Tibial artery (tissue), 4 donors: Measurements from ENCODE around the gene WNT9B.
A peak's percentile ranks its signal among the peaks of the same experiment; 100 is the strongest.

Experiments used
- DNase-seq, 2 donors: peaks; one replicate each; pipeline ENCODE4 v3.0.0-alpha.2; 2019
- H3K27ac ChIP-seq, 2 donors: fragments of 200-600 bp; sonication (generic) in 1 of 2; 1 replicate in 1 of 2; 2 replicates in 1 of 2; pipeline ENCODE4 v1.5.1; 2018 to 2019; ENCODE audit warnings: mild to moderate bottlenecking in 1 of 2
- H3K27me3 ChIP-seq, 2 donors: fragments of 200-600 bp; sonication (generic) in 1 of 2; one replicate each; pipeline versions ENCODE4 v1.5.1 to v1.6.0; 2016 to 2019
- H3K36me3 ChIP-seq, 3 donors: fragments of 200-600 bp; sonication (generic) in 2 of 3; one replicate each; pipeline ENCODE4 v1.5.1; 2016 to 2019; ENCODE audit warnings: mild to moderate bottlenecking in 2 of 3
- H3K4me1 ChIP-seq, 4 donors: fragments of 200-600 bp; sonication (generic) in 2 of 4; 1 replicate in 3 of 4; 2 replicates in 1 of 4; pipeline ENCODE4 v1.5.1; 2016 to 2019
- H3K4me3 ChIP-seq, 2 donors: fragments of 200-600 bp; sonication (generic) in 1 of 2; 1 replicate in 1 of 2; 2 replicates in 1 of 2; pipeline ENCODE4 v1.5.1; 2018 to 2019; ENCODE audit warnings: mild to moderate bottlenecking in 2 of 2
- H3K9me3 ChIP-seq, 3 donors: fragments of 200-600 bp; sonication (generic) in 1 of 3; one replicate each; pipeline ENCODE4 v1.5.1; 2016 to 2019
- CTCF ChIP-seq, 2 experiments: fragments of 200-600 bp in 1 of 2; fragments of 450-650 bp in 1 of 2; IDR thresholded peaks; one replicate each; pipeline ENCODE4 v1.5.1; 2017 to 2019; ENCODE audit warnings: antibody characterized with exemption in 2 of 2, mild to moderate bottlenecking in 1 of 2, moderate library complexity in 1 of 2
- intact Hi-C: fragments of 100-400 bp; cut with DNase I; formaldehyde crosslinking; loops from one replicate; pipeline ENCODE4 v1.15.0; 2023; ENCODE audit warnings: low total_unique reads

Gene WNT9B

DNA sequence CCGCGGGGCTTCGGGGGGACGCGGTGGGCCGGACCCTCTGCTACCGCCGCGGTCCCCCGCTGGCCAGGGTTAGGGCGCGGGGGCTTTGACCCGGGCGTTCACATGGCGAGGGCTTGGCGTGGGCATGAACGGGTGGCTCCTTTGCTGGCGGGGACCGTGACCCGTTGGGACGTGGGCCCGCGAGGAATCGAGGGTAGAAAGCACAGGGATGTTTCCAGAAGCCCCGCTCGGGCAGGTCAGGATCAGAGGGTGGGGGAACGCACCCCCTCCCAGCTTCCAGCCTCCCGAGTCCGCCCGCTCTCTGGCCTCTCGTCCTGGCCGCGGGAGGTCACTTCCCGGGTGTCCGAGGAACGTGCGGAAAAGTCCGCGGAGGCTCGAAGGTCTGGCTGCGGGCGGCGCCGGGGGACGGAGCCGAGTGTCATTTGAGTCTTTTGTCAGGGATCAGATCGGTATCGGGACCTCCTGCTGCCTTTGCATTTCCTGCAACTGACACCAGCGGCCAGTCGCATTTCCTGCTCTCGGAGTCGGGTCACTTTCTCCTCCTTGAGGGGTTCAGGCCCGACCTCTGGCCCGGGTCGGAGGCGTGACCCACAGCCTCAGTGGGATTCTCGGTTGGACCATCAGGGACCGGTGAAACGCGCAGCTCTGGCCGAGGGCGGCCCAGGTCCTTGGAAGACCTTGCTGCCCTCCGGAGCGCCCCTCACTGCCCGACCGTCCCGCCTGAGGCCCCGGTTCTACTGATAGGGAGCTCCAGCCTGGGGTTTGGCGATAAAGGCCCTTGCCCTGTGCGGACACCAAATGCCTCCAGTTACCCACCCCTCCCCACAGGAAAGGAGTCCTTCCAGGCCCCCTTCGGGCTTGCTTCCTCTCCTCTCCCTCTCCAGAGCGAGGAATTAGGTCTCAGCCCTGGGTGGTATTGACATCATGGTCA is 32.2 kb upstream of the WNT9B start:
- TF ChIP-seq CTCF (IDR thresholded peaks at IDR 0.05) = no peak
- Histone ChIP-seq H3K9me3 (no peaks in the 10 kb centered on the region), H3K27ac (no peak overlapping the region), H3K27me3 (peaks cover 4 to 96% of the 10 kb centered on the region in 2 donors), H3K36me3 (no peaks in the 10 kb centered on the region), H3K4me3 (peak overlapping the region; percentile 28), H3K4me1 (peaks cover 0 to 24% (median 19%) of the 10 kb centered on the region in 4 donors)
- intact Hi-C loops = loop anchor here (5.0 kb wide), 1 partner anchor 62 kb away; no protein-coding TSS in a partner anchor
- no peak for DNase-seq

DNA sequence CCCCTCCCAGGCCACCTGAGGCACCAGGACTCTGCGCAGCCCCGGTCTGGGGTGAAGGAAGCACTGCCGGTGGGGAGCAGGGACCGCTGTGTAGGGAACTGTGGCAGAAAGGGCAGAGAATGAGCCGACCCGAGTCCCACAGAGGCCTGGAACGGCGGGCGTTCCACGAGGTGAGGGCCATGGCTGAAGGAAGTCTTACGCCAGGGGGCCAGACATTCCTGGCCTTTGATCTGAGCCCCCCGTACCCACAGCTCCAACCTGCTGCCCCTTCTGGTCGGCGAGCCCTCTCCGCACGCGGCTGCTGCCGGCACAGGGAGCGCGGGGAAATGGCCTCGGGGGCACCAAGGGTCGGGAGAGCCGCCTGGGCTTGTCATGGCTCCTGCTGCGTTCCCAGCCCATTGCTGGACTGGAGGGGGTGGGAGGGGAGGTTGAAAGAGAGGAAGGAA is 31.5 kb upstream of the WNT9B start:
- no peak for DNase-seq
- intact Hi-C loops = loop anchor here (5.0 kb wide), 1 partner anchor 63 kb away; no protein-coding TSS in a partner anchor
- H3K9me3 ChIP-seq = no peaks in the 10 kb centered on the region
- H3K4me3 ChIP-seq = no peak overlapping the region
- H3K4me1 ChIP-seq = peaks cover 0 to 24% (median 19%) of the 10 kb centered on the region in 4 donors
- H3K36me3 ChIP-seq = no peaks in the 10 kb centered on the region
- no peak overlapping the region for H3K27ac ChIP-seq
- TF ChIP-seq CTCF (IDR thresholded peaks at IDR 0.05) = no peak
- peaks cover 4 to 95% of the 10 kb centered on the region in 2 donors for H3K27me3 ChIP-seq

DNA sequence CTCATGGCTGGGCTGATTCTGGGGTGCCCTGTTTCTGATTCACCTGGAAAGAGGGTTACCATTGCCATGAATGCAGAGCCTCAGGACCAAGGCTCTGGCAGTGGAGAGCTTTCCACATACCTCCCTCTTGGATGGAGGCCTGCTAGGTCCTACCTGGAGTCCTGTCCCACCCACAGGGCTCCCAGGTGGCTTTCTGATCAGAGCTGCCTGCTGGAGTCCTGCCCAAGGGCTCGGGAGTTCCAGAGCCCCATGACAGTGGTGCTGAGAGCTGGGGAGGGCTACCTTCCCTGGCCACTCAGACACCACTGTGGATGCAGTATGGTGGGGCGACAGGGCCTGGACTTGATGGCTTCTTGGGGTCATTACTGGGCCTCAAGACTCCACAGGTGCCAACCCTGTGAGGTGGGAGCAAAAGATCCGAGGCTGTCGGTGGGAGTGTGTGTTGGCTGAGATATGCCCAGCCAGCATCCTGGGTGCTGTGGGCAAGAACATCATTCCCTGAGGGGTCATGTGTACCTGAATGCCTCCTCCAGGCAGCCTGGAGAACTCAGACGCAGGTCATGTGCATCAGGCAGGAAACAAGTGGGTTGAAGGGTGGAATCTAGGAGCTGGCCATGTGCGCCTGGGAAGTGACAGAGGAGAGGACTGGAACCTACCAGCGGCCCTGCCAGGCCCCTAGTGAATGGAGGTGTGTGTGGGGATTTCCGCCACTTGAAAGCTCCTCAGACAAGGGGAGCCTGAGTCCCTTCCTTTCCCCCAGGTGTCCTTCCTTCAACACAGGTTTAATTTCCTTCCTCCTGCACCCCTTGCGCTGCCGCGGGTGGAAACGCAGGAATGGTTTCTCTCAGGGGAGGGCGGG is 30.6 kb upstream of the WNT9B start:
- H3K4me3 ChIP-seq = no peak overlapping the region
- intact Hi-C loops = no loop called here
- no peak for TF ChIP-seq CTCF (IDR thresholded peaks at IDR 0.05)

DNA sequence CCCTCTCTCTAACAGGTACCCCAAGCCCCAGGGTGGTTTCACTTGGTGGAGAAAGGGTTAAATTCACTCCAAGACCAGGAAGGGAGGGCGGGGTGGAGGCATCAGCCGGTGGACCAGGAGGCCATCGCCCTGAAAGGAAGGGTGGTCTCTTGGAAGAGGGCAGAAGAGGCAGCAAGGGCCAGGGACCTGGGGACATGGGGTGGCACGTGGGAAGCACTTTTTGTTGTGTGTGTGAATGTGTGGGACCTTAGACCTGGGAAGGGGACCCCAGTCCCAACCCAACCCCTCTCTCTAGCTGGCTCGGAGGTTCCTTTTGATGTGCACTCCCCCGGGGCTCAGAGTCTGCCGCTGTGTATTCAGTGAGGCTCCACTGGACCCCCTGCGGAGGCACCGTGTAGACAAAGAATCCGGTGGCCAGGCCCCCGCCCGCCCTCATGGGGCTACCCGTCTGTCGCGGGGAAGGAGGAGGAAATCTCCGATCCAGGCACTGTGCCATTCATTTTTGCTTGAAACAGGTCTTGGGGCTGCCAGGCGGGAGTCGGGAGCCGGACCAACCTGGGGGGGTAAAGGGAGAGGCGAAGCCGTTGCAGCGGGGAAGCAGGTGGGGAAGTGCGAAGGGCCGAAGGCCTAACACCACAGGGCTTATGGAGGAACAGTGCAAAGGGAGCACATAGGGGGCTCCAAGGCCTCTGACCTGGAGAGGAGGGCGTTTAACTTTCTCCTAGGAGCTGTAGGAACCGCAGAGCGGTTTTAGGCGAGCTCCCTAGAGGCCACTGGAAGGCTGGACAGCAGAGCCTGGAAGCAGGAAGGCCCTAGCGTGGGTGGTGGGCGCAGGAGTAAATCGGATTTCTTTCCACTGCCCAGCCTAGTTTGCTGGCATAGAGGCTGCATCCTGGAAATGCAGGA is 29.6 kb upstream of the WNT9B start:
- Histone ChIP-seq H3K36me3 (no peaks in the 10 kb centered on the region), H3K4me1 (peaks cover 0 to 24% (median 19%) of the 10 kb centered on the region in 4 donors), H3K9me3 (no peaks in the 10 kb centered on the region), H3K27ac (no peak overlapping the region), H3K27me3 (peaks cover 4 to 81% of the 10 kb centered on the region in 2 donors), H3K4me3 (no peak overlapping the region)
- intact Hi-C loops = no loop called here
- TF ChIP-seq CTCF (IDR thresholded peaks at IDR 0.05) = no peak
- DNase-seq = no peak

More for the DNA sequence above, 30.6 kb upstream of the WNT9B start:
- H3K27ac ChIP-seq = no peak overlapping the region
- H3K36me3 ChIP-seq = no peaks in the 10 kb centered on the region
- H3K9me3 ChIP-seq = no peaks in the 10 kb centered on the region
- peaks cover 4 to 87% of the 10 kb centered on the region in 2 donors for H3K27me3 ChIP-seq
- peaks cover 0 to 24% (median 19%) of the 10 kb centered on the region in 4 donors for H3K4me1 ChIP-seq
- no peak for DNase-seq
